Measurements from ENCODE around the gene GPRC5C.

Gene GPRC5C

GRCh38 chr17:74389084-74389753 lies 42.7 kb upstream of the GPRC5C start:
- TF ChIP-seq MYC (IDR thresholded peaks at IDR 0.05; ENCODE audit: low read depth, low read length) (0 out of 2 replicates have a peak, but pooled peaks have one; percentile 2), CTCF (IDR thresholded peaks at IDR 0.05; ENCODE audit: low read depth, low read length) (no peak)
- no peak overlapping the region for H3K4me3 ChIP-seq (ENCODE audit: low read depth, low read length)
- DNase-seq (ENCODE audit: low read depth): peak; percentile 87

GRCh38 chr17:74389937-74390679 lies 41.8 kb upstream of the GPRC5C start:
- TF ChIP-seq MYC (IDR thresholded peaks at IDR 0.05; ENCODE audit: low read depth, low read length) (no peak), MAX (IDR thresholded peaks at IDR 0.05; ENCODE audit: low read depth, low read length) (no peak), POLR2A (IDR thresholded peaks at IDR 0.05; ENCODE audit: extremely low read depth, insufficient read length) (no peak), CTCF (IDR thresholded peaks at IDR 0.05; ENCODE audit: low read depth, low read length) (no peak)
- no peak overlapping the region for H3K4me3 ChIP-seq (ENCODE audit: low read depth, low read length)
- no peak for DNase-seq (ENCODE audit: low read depth)

- no peak for TF ChIP-seq MYC (IDR thresholded peaks at IDR 0.05; ENCODE audit: low read depth, low read length)
- DNase-seq (ENCODE audit: low read depth): peak; percentile 45
- no peak overlapping the region for H3K4me3 ChIP-seq (ENCODE audit: low read depth, low read length)
Observed at GRCh38 chr17:74390680-74391653, 40.9 kb upstream of the GPRC5C start.

- peak; percentile 76 for DNase-seq (ENCODE audit: low read depth)
- TF ChIP-seq MAX (IDR thresholded peaks at IDR 0.05; ENCODE audit: low read depth, low read length) (no peak), POLR2A (IDR thresholded peaks at IDR 0.05; ENCODE audit: extremely low read depth, insufficient read length) (no peak), CTCF (IDR thresholded peaks at IDR 0.05; ENCODE audit: low read depth, low read length) (no peak), MYC (IDR thresholded peaks at IDR 0.05; ENCODE audit: low read depth, low read length) (no peak)
- no peak overlapping the region for H3K4me3 ChIP-seq (ENCODE audit: low read depth, low read length)
Observed at GRCh38 chr17:74391771-74392170, 40.1 kb upstream of the GPRC5C start.

GRCh38 chr17:74392848-74393247 lies 39.0 kb upstream of the GPRC5C start:
- no peak for TF ChIP-seq MYC (IDR thresholded peaks at IDR 0.05; ENCODE audit: low read depth, low read length)
- TF ChIP-seq MAX (IDR thresholded peaks at IDR 0.05; ENCODE audit: low read depth, low read length): no peak
- no peak for TF ChIP-seq CTCF (IDR thresholded peaks at IDR 0.05; ENCODE audit: low read depth, low read length)
- TF ChIP-seq POLR2A (IDR thresholded peaks at IDR 0.05; ENCODE audit: extremely low read depth, insufficient read length): no peak
- H3K4me3 ChIP-seq (ENCODE audit: low read depth, low read length): no peak overlapping the region
- no peak for DNase-seq (ENCODE audit: low read depth)

Data from NB4 (cell line).